WTC11 (cell line): ENCODE data around the gene ZNF660. TPM values are rescaled to one million over a fixed set of nuclear protein-coding genes. Genes with fewer than 3 reads are reported as not detected.

Experiments used
- ATAC-seq: fragments of 200-7000 bp; cut with Tn5 transposase; 2 replicates; pipeline ENCODE4 v1.10.0; 2021; ENCODE audit warnings: mild to moderate bottlenecking, moderate library complexity
- CTCF ChIA-PET: fragments of 300-600 bp; sonication (Branson Sonifier 250); formaldehyde crosslinking; loops from one replicate; lab custom pipeline; 2021; ENCODE audit warnings: antibody characterized with exemption; lab: Charles Lee
- POLR2A ChIA-PET: fragments of 350-600 bp; sonication (Branson Sonifier 250); formaldehyde crosslinking; loops from one replicate; lab custom pipeline; 2021; ENCODE audit warnings: antibody characterized with exemption; lab: Charles Lee
- DNase-seq: peaks from one replicate; pipeline ENCODE4 v3.0.0; 2021; ENCODE audit warnings: low spot score
- H3K27ac Mint-ChIP-seq: 2 replicates; pipeline ENCODE4 v1.8.0; 2021; ENCODE audit warnings: mixed read lengths
- H3K27me3 Mint-ChIP-seq: 2 replicates; pipeline ENCODE4 v1.8.0; 2021; ENCODE audit warnings: low read depth, mild to moderate bottlenecking, moderate library complexity, mixed read lengths
- H3K36me3 Mint-ChIP-seq: 2 replicates; pipeline ENCODE4 v1.8.0; 2021; ENCODE audit warnings: mixed read lengths
- H3K4me1 Mint-ChIP-seq: 2 replicates; pipeline ENCODE4 v1.8.0; 2022; ENCODE audit warnings: mixed read lengths
- H3K4me3 Mint-ChIP-seq: 2 replicates; pipeline ENCODE4 v1.8.0; 2021; ENCODE audit warnings: mild to moderate bottlenecking, moderate library complexity, mixed read lengths
- H3K9me3 Mint-ChIP-seq: 2 replicates; pipeline ENCODE4 v1.8.0; 2021; ENCODE audit warnings: mixed read lengths
- CBFB ChIP-seq: sonication (generic); formaldehyde crosslinking; IDR thresholded peaks from 2 replicates; pipeline ENCODE4 v1.8.1; 2022; ENCODE audit warnings: mild to moderate bottlenecking, low read depth, missing genetic modification reagents
- CREM ChIP-seq: sonication (generic); formaldehyde crosslinking; IDR thresholded peaks from 2 replicates; pipeline ENCODE4 v1.8.1; 2022; ENCODE audit warnings: mild to moderate bottlenecking, missing genetic modification reagents, moderate library complexity
- E2F1 ChIP-seq: sonication (generic); formaldehyde crosslinking; IDR thresholded peaks from 2 replicates; pipeline ENCODE4 v1.8.0; 2022; ENCODE audit warnings: mild to moderate bottlenecking, missing genetic modification reagents
- FOXK1 ChIP-seq: sonication (generic); formaldehyde crosslinking; IDR thresholded peaks from 2 replicates; pipeline ENCODE4 v1.8.0; 2022; ENCODE audit warnings: mild to moderate bottlenecking, moderate library complexity, missing genetic modification reagents
- FOXP1 ChIP-seq: sonication (generic); formaldehyde crosslinking; IDR thresholded peaks from 2 replicates; pipeline ENCODE4 v1.8.0; 2022; ENCODE audit warnings: missing genetic modification reagents, mild to moderate bottlenecking, moderate library complexity, borderline replicate concordance
- GABPB1 ChIP-seq: sonication (generic); formaldehyde crosslinking; IDR thresholded peaks from 2 replicates; pipeline ENCODE4 v1.8.1; 2023; ENCODE audit warnings: mild to moderate bottlenecking, missing genetic modification reagents
- GTF2I ChIP-seq: fragments of 250-450 bp; sonication (Bioruptor Pico); conservative IDR thresholded peaks from 2 replicates; pipeline ENCODE4 v1.4.0; 2021; ENCODE audit warnings: mild to moderate bottlenecking
- HMGXB4 ChIP-seq: sonication (generic); formaldehyde crosslinking; IDR thresholded peaks from 2 replicates; pipeline ENCODE4 v1.8.1; 2023; ENCODE audit warnings: mild to moderate bottlenecking, moderate library complexity, missing genetic modification reagents
- IRF1 ChIP-seq: sonication (generic); formaldehyde crosslinking; IDR thresholded peaks from 2 replicates; pipeline ENCODE4 v1.8.0; 2023; ENCODE audit warnings: missing genetic modification reagents
- KAT7 ChIP-seq: sonication (generic); formaldehyde crosslinking; IDR thresholded peaks from 2 replicates; pipeline ENCODE4 v1.8.1; 2023; ENCODE audit warnings: missing genetic modification reagents, mild to moderate bottlenecking, borderline replicate concordance
- MAX ChIP-seq: sonication (generic); formaldehyde crosslinking; IDR thresholded peaks from 2 replicates; pipeline ENCODE4 v1.8.0; 2022; ENCODE audit warnings: mild to moderate bottlenecking, missing genetic modification reagents
- MYBL2 ChIP-seq: sonication (generic); formaldehyde crosslinking; IDR thresholded peaks from 2 replicates; pipeline ENCODE4 v1.8.1; 2023; ENCODE audit warnings: mild to moderate bottlenecking, moderate library complexity, missing genetic modification reagents
- NFATC4 ChIP-seq: fragments of 250-450 bp; sonication (Bioruptor Pico); IDR thresholded peaks from 2 replicates; pipeline ENCODE4 v1.9.0; 2021; ENCODE audit warnings: mild to moderate bottlenecking
- NR1H2 ChIP-seq: sonication (generic); formaldehyde crosslinking; IDR thresholded peaks from 2 replicates; pipeline ENCODE4 v1.9.0; 2021; ENCODE audit warnings: mild to moderate bottlenecking, moderate library complexity, missing genetic modification reagents
- PRDM15 ChIP-seq: sonication (generic); formaldehyde crosslinking; IDR thresholded peaks from 2 replicates; pipeline ENCODE4 v1.8.0; 2022; ENCODE audit warnings: missing genetic modification reagents
- SOX15 ChIP-seq: fragments of 250-450 bp; sonication (Bioruptor Pico); IDR thresholded peaks from 2 replicates; pipeline ENCODE4 v1.9.0; 2021; ENCODE audit warnings: mild to moderate bottlenecking
- TEAD1 ChIP-seq: sonication (generic); formaldehyde crosslinking; IDR thresholded peaks from 2 replicates; pipeline ENCODE4 v1.8.0; 2022; ENCODE audit warnings: mild to moderate bottlenecking, missing genetic modification reagents
- USF2 ChIP-seq: sonication (generic); formaldehyde crosslinking; IDR thresholded peaks from 2 replicates; pipeline ENCODE4 v1.8.1; 2023; ENCODE audit warnings: mild to moderate bottlenecking, missing genetic modification reagents, moderate library complexity
- ZNF263 ChIP-seq: sonication (generic); formaldehyde crosslinking; IDR thresholded peaks from 2 replicates; pipeline ENCODE4 v1.8.1; 2022; ENCODE audit warnings: low read depth, mild to moderate bottlenecking, moderate library complexity, missing genetic modification reagents
- ZNF423 ChIP-seq: fragments of 250-450 bp; sonication (Bioruptor Pico); IDR thresholded peaks from 2 replicates; pipeline ENCODE4 v2.1.2; 2022; ENCODE audit warnings: mild to moderate bottlenecking, moderate library complexity
- total RNA-seq: library from RNA; stranded (reverse); gene quantifications from 3 replicates; pipeline ENCODE4 v1.2.3, GENCODE V29; 2021
- TF ChIP-seq, protein P1 (sequence below): sonication (generic); formaldehyde crosslinking; IDR thresholded peaks from 2 replicates; pipeline ENCODE4 v1.8.0; 2023; ENCODE audit warnings: missing genetic modification reagents, mild to moderate bottlenecking, borderline replicate concordance

Gene ZNF660
- total RNA-seq, 1 experiment from 2014 or later: 9.0 TPM

DNA sequence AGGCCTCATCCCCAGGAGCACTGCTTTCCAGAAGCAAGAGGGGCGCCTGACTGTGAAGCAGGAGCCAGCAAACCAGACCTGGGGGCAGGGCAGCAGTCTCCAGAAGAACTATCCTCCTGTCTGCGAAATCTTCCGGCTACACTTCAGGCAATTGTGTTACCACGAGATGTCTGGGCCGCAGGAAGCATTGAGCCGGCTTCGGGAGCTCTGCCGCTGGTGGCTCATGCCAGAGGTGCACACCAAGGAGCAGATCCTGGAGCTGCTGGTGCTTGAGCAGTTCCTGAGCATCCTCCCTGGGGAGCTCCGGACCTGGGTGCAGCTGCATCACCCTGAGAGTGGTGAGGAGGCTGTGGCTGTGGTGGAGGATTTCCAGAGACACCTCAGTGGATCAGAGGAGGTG, 27.7 kb upstream of the ZNF660 start:
- ATAC-seq (no peak), DNase-seq (no peak)
- no peak for TF ChIP-seq CREM (CRISPR knock-in tag)
- no peak for TF ChIP-seq ZNF423
- TF ChIP-seq IRF1 (CRISPR knock-in tag): no peak
- TF ChIP-seq FOXP1 (CRISPR knock-in tag): no peak
- TF ChIP-seq E2F1 (CRISPR knock-in tag): no peak
- no peak for TF ChIP-seq MAX (CRISPR knock-in tag)
- TF ChIP-seq SOX15: no peak
- TF ChIP-seq ZNF263 (CRISPR knock-in tag): no peak
- no peak for TF ChIP-seq CBFB (CRISPR knock-in tag)
- Mint-ChIP-seq H3K27ac (no peak overlapping the region), H3K27me3 (peaks cover 39% of the 10 kb centered on the region), H3K4me1 (peaks cover 17% of the 10 kb centered on the region), H3K4me3 (no peak overlapping the region), H3K36me3 (peaks cover 48% of the 10 kb centered on the region), H3K9me3 (peaks cover 29% of the 10 kb centered on the region)
- CTCF ChIA-PET: interaction anchor here (1.8 kb wide), 1 partner anchor 24 kb away, joined by 4 read pairs; no protein-coding TSS in a partner anchor
- POLR2A ChIA-PET: no interaction called here

DNA sequence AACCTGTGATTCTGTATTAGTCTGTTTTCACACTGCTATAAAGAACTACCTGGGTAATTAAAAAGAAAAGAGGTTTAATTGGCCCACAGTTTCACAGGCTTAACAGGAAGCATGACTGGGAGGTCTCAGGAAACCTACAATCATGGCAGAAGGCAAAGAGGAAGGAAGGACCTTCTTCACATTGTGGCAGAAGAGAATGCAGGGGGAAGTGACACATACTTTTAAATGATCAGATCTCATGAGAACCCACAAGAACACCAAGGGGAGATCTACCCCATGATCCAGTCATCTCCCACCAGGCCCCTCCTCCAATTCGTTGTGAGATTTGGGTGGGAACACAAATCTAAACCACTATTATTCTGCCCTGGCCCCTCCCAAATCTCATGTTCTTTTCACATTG, 23.7 kb upstream of the ZNF660 start:
- Mint-ChIP-seq H3K36me3 (peaks cover 86% of the 10 kb centered on the region), H3K4me3 (no peak overlapping the region), H3K27ac (no peak overlapping the region), H3K27me3 (peaks cover 6% of the 10 kb centered on the region; the same call in 1 of the 2 replicates), H3K4me1 (peaks cover 5% of the 10 kb centered on the region), H3K9me3 (peaks cover 39% of the 10 kb centered on the region)
- ATAC-seq (no peak), DNase-seq (no peak)
- CTCF ChIA-PET: no interaction called here
- POLR2A ChIA-PET: no interaction called here
- no peak for TF ChIP-seq NR1H2 (CRISPR knock-in tag)
- no peak for TF ChIP-seq TEAD1 (CRISPR knock-in tag)
- TF ChIP-seq GTF2I (CRISPR knock-in tag): no peak
- no peak for TF ChIP-seq KAT7
- TF ChIP-seq ZNF263 (CRISPR knock-in tag): no peak
- no peak for TF ChIP-seq E2F1 (CRISPR knock-in tag)
- no peak for TF ChIP-seq USF2 (CRISPR knock-in tag)
- TF ChIP-seq FOXK1 (CRISPR knock-in tag): no peak
- no peak for TF ChIP-seq PRDM15
- TF ChIP-seq, protein P1, sequence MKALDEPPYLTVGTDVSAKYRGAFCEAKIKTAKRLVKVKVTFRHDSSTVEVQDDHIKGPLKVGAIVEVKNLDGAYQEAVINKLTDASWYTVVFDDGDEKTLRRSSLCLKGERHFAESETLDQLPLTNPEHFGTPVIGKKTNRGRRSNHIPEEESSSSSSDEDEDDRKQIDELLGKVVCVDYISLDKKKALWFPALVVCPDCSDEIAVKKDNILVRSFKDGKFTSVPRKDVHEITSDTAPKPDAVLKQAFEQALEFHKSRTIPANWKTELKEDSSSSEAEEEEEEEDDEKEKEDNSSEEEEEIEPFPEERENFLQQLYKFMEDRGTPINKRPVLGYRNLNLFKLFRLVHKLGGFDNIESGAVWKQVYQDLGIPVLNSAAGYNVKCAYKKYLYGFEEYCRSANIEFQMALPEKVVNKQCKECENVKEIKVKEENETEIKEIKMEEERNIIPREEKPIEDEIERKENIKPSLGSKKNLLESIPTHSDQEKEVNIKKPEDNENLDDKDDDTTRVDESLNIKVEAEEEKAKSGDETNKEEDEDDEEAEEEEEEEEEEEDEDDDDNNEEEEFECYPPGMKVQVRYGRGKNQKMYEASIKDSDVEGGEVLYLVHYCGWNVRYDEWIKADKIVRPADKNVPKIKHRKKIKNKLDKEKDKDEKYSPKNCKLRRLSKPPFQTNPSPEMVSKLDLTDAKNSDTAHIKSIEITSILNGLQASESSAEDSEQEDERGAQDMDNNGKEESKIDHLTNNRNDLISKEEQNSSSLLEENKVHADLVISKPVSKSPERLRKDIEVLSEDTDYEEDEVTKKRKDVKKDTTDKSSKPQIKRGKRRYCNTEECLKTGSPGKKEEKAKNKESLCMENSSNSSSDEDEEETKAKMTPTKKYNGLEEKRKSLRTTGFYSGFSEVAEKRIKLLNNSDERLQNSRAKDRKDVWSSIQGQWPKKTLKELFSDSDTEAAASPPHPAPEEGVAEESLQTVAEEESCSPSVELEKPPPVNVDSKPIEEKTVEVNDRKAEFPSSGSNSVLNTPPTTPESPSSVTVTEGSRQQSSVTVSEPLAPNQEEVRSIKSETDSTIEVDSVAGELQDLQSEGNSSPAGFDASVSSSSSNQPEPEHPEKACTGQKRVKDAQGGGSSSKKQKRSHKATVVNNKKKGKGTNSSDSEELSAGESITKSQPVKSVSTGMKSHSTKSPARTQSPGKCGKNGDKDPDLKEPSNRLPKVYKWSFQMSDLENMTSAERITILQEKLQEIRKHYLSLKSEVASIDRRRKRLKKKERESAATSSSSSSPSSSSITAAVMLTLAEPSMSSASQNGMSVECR (CRISPR knock-in tag): no peak
- TF ChIP-seq NFATC4 (CRISPR knock-in tag): no peak
- TF ChIP-seq HMGXB4: no peak
- TF ChIP-seq FOXP1 (CRISPR knock-in tag): no peak
- no peak for TF ChIP-seq MYBL2
- no peak for TF ChIP-seq GABPB1 (CRISPR knock-in tag)
